Measurements from ENCODE around the gene DVL2. TPM values are rescaled to one million over a fixed set of nuclear protein-coding genes. Genes with fewer than 3 reads are reported as not detected.
A peak's percentile ranks its signal among the peaks of the same experiment; 100 is the strongest.

DVL2 gene
- total and polyA plus RNA-seq, 8 donors = 36.9 to 59.7 (median 52.3) TPM

DNA sequence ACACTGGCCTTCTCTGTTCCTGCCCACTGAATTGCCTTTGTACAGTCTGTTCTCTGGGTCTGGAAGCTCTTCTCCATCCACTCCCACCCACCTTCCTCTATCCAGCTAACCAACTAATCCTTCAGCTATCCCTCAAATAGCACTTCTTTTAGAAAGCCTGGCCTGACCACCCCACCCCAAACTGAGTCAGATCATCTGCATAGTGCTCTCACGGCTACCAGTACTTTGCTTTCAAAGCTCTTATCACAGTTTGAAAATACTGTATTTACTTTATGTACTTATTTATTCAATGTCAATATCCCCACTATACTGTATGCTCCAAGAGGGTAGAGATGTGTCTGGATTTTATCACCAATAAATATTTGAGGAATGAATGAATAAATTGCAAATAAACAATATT, 32.5 kb upstream of the DVL2 start:
- DNase-seq = no peak
- Histone ChIP-seq H3K9me3 (no peaks in the 10 kb centered on the region), H3K27ac (no peak overlapping the region), H3K27me3 (peaks cover 9 to 43% of the 10 kb centered on the region in 2 donors), H3K36me3 (no peaks in the 10 kb centered on the region), H3K4me1 (peaks cover 3 to 21% of the 10 kb centered on the region in 2 donors), H3K4me3 (no peak overlapping the region)
- no peak for ATAC-seq
- no peak for TF ChIP-seq CTCF (IDR thresholded peaks at IDR 0.05)
- intact Hi-C loops (cut with DNase I) = no loop called here

GRCh38 chr17:7263801-7264078, 29.4 kb upstream of the DVL2 start:
- TF ChIP-seq CTCF (IDR thresholded peaks at IDR 0.05) = no peak
- Histone ChIP-seq H3K4me3 (peak overlapping the region in 1 of 2 donors; percentile 59), H3K9me3 (no peaks in the 10 kb centered on the region), H3K36me3 (peaks cover 0 to 18% of the 10 kb centered on the region in 2 donors), H3K4me1 (peaks cover 3 to 43% of the 10 kb centered on the region in 2 donors), H3K27ac (peak overlapping the region; percentile 46 to 88), H3K27me3 (peaks cover 10 to 58% of the 10 kb centered on the region in 2 donors)
- ATAC-seq (no peak), DNase-seq (no peak)
- intact Hi-C loops (cut with DNase I) = no loop called here

- intact Hi-C loops (cut with DNase I) = no loop called here
- peak; percentile 72 for ATAC-seq
- DNase-seq = peak in 2 of 4 donors; percentile 60 to 81
Measured at GRCh38 chr17:7262935-7263800, 28.9 kb upstream of the DVL2 start.

GRCh38 chr17:7262192-7262934, 28.0 kb upstream of the DVL2 start, which contains the start of gene CLDN7:
CLDN7 (minus strand) TSS chr17:7262478; CDS start chr17:7262043, 435 bp downstream.
- H3K27me3 ChIP-seq = peaks cover 10 to 58% of the 10 kb centered on the region in 2 donors
- ATAC-seq = peak; percentile 79
- peak within 1 kb of the TSS; percentile 86 to 88 for H3K27ac ChIP-seq
- H3K4me1 ChIP-seq = peaks cover 3 to 46% of the 10 kb centered on the region in 2 donors
- TF ChIP-seq CTCF (IDR thresholded peaks at IDR 0.05) = no peak
- no peaks in the 10 kb centered on the region for H3K9me3 ChIP-seq
- intact Hi-C loops (cut with DNase I) = no loop called here
- H3K36me3 ChIP-seq = peaks cover 0 to 30% of the 10 kb centered on the region in 2 donors
- H3K4me3 ChIP-seq = peak within 1 kb of the TSS; percentile 56 to 59
- DNase-seq = peak in 3 of 4 donors; percentile 89 to 93 (median 90)

More at GRCh38 chr17:7262935-7263800, 28.9 kb upstream of the DVL2 start:
- H3K9me3 ChIP-seq = no peaks in the 10 kb centered on the region
- peak overlapping the region; percentile 56 to 59 for H3K4me3 ChIP-seq
- peaks cover 10 to 58% of the 10 kb centered on the region in 2 donors for H3K27me3 ChIP-seq
- H3K4me1 ChIP-seq = peaks cover 3 to 46% of the 10 kb centered on the region in 2 donors
- peaks cover 0 to 23% of the 10 kb centered on the region in 2 donors for H3K36me3 ChIP-seq
- no peak for TF ChIP-seq CTCF (IDR thresholded peaks at IDR 0.05)
- peak overlapping the region; percentile 46 to 88 for H3K27ac ChIP-seq

Measured in left lung (tissue), 10 donors.